Stimulated activated CD8-positive, alpha-beta memory T cell treated with anti-CD3 and anti-CD28 coated beads, Interleukin-4, amount 100 ng/mL, for 24 hours (primary cell): ENCODE data around the gene AVL9.
"Not testable (repeated sequence)": the region's sequence is repeated elsewhere in the genome, so short reads cannot be mapped to it uniquely, and the experiment has no call there.

Experiments used
- DNase-seq: peaks from one replicate; pipeline ENCODE4 v3.0.0-alpha.2; 2020; ENCODE audit warnings: low read depth

AVL9 gene

DNA sequence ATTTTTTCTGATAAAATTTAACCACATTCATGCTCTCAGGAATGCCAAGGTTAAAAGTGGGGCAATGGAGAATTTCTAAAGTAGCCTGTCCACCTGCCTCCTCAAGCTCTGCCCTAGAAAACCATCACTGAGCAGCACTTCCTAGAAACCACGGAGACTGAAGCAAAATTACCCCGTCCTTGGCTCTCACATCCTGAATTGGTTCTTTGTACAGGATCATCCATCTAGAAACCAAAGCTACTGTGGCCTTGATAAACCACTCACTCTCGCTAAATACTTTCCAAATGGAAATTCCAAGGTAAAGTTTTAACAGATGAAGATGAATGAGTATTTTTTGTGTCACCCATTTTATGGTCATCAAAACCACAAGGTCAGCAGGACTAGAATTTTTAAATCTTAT lies 96.6 kb downstream of the AVL9 start:
- DNase-seq, result no peak

DNA sequence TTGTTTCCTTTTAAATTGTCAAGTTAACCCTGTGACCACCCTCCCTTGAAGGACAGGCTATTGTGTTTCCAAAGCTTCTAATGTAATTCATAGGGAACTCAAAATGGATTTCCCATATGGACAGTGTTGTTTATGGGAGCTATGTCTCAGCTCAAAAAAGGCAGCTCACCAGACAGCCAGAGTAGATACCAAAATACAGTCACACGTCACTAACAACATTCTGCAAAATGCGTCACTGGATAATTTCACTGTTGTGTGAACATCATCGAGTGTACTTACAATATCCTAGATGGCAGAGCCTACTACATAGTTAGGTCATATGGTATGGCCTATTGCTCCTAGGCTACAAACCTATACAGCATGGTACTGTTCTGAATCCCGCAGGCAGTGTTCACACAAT lies 97.4 kb downstream of the AVL9 start:
- no peak for DNase-seq

DNA sequence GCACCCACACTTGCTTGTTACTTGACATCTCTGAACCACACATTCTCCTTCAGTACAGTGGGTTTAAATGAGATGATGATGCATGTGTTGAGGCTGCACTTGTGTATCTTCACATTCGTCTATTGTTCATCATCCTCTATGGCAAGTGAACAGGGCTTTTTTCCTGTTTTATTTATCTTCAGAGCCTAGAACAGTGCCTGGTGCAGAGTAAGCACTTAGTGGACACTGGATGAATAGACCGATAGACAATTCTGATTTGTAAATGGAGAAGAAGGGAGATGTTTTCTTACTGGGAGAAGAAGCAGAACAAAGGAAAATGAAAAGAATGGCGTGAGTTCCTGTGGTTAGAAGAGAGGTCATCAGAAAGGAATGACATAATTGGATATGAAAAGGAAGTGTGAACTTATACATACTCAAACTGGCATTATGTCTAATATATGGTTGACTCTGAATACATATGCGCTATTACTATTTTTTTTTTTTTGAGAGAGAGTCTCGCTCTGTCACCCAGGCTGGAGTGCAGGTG lies 99.7 kb downstream of the AVL9 start:
- no peak for DNase-seq

DNA sequence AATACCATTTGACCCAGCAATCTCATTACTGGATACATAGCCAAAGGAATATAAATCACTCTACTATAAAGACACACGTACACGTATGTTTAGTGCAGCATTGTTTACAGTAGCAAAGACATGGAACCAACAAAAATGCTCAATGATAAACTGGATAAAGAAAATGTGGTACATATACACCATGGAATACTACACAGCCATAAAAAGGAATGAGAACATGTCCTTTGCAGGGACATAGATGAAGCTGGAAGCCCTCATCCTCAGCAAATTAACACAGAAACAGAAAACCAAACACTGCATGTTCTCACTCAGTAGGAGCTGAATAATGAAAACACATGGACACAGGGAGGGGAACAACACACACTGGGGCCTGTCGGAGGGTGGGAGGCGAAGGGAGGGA lies 105.9 kb downstream of the AVL9 start:
- DNase-seq, result not testable (repeated sequence)

DNA sequence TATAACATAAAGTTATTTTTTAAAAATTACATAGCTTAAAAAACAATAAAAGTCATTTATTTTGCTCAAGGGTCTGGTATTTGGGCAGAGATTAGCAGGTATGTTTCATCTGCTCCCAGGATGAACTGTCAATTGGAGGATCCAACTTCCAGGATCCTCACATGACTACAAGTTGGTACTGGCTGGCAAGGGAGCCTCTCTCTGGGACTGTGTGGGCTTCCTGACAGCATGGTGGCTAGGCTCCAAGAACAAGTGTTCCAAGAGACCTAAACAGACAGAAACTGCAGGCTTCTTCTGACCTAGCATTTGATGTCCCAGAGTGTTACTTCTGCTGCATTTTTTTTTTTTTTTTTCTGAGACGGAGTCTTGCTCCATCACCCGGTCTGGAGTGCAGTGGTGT lies 107.2 kb downstream of the AVL9 start:
- no peak for DNase-seq

DNA sequence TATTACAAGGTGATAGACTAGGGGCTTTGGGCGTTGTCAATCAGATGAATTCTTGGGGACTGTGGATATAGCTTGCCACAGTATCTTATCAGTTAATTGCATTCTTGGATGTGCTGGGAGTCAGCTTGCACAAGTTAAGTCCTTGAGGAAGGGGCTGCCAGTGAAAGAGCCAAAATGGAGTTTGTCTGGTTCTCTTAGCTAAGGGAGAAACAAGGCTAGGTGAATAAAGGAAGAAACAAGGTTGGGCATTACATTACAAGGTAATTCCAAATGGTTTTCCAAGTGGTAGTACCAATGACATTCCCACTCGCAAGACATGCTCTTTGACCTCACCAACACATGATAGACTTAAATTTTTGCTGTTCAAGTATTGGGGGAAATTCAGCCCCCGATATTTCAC lies 108.2 kb downstream of the AVL9 start:
- DNase-seq, result not testable (repeated sequence)

DNA sequence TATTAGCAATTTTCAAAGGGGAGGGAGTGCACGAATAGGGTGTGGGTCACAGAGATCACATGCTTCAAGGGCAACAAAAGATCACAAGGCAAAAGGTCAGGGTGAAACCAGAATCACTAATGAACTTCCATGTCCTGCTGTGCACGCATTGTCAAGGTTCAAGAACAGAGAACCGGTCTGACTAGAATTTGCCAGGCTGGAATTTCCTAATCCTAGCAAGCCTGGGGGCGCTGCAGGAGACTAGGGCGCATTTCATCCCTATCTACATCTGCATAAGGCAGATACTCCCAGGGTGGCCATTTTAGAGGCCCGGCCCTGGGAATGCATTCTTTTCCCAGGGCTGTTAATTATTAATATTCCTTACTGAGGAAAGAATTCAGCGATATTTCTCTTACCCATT lies 108.8 kb downstream of the AVL9 start:
- DNase-seq, result not testable (repeated sequence)

DNA sequence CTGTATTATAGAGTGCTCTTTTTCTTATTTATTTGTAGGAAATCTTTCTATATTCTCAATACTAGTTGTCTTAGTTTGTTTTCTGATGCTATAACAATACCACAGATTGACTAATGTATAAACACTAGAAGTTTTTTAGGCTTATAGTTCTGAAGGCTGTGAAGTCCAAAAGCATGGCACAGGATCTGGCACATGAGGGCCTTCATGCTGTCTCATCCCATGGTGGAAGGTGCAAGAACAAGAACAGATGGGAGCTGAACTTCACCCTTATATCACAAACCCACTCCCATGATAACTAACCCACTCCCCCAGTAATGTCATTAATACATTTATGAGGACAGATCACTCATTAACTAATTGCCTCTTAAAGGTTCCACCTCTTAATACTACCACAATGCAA lies 109.7 kb downstream of the AVL9 start:
- DNase-seq, result no peak

DNA sequence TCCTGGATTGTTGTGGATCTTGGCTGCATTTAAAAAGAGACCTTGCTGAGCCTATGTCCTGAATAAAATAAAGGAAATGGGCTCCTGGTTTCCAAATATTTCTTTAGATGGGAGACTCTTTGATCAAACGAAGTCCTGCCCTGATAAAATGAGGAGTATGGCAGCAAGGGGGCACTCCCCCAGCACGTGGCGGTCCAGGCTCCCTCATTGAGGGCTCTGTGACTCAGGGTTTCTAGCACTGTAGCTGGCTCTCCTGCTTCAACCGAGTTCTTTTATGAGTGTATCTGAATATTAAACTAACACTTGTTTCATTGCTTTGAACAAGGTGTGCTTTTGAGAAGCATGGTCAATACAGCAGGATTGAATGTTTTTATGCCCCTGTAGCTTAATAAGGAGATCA lies 114.2 kb downstream of the AVL9 start:
- DNase-seq, result no peak

DNA sequence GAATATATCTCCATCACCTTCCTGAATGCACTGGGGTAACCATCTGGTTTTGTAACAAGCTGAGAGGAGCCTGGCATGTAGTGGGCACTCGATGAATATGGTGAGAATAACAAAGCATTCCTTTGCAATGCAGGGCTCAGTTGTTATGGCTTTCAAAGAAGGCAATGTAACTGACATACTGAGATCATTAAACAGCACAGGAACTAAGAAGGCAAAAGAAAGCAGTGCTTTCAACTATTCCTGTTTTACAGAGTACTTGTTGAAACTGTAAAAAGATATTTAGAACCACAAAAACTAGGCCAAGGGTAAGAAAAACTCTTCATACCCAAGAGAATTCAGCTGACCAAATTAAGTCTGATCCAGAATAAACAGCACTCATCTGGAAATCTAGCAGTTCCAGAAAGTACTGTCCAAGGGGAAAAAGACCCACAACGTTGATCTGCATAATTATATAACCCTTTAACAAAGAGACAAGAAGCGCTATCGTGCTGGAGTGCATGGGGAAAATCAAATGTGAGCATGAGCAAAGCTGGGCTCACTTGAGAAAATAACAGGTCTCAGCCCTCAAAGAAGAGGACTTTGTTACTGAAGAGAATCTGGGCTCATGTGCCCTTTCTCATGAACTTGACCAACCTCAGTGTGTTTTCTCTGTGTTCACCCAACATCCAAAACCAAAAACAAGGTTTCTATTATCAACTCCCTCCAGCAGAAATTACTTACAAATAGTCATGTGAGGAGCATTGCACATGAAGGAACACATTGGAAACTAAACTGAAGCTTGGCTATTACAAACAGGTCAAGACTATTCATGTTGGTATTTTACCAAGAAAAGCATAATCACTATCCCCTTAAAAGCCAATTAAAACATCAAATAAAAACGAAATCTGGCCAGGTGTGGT lies 116.2 kb downstream of the AVL9 start:
- no peak for DNase-seq

DNA sequence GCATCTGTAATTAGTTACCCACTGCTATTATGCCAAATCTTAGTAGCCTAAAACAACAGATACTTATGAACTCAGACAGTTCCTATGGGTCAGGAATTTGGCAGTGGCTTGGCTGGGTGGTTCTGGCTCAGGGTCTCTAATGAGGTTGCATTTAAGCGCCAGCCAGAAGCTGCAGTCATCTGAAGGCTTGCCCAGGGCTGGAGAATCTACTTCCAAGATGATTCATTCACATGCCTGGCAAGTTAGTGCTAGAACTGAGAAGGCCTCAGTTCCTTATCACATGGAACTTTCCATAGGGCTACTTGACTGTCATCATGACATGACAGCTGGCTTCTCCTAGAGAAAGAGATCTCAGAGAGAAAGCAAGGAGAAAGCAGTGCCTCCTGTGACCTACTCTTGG lies 121.3 kb downstream of the AVL9 start:
- DNase-seq, result no peak

DNA sequence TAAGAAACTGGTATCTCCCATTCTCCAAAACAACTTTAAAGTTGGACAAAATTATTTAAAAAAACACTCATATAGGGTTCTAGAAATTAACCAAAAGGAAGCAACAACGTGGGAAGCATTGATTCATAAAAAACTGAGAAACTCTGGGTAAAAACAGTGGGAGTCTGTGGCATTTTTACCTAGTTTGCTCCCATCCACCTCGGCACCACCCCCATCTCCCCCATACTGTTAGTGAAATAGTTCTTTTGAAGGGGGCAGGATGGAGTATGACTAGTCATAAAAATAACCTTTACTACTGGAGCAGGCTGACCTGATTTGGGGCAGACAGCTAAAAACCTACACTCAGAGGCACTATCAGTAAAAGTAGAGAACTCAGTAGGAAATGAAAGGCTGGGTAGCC lies 123.2 kb downstream of the AVL9 start:
- no peak for DNase-seq

DNA sequence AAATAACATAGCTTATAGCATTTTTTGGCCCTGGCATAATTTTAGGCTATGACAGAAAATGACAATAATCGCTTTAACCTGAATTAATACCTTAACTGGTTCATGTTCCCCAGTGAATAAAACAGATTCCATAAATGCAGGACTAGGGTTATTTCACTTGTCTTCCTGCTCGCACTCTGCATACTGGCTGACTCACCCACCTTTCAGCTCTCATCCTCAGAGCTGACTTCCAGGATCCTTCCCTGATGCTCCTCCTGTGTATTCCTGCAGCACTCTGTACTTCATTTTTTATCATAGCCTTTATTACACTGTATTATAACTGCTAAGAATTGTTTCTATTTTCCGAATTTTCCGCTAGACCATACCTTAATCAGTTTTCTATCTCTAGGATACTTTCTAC lies 123.7 kb downstream of the AVL9 start:
- no peak for DNase-seq

DNA sequence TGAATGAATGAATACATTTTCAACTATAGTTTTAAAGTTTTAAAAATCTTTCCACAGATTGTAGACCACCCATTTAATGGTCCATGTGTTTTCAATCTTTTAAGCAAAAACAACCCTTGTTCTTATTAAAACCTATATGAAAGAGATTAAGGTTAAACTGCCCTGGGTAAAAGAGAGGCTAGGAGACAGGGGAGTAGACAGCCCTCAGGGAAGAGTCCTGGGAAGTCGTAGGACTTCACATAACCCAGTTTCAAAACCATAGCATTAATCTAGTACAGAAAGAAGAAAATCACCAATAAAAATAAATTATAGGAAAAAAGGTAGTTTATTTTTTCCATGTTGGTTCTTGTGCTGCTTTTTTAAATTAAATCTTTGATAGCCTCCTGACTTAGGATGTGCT lies 124.1 kb downstream of the AVL9 start:
- DNase-seq, result not testable (repeated sequence)

DNA sequence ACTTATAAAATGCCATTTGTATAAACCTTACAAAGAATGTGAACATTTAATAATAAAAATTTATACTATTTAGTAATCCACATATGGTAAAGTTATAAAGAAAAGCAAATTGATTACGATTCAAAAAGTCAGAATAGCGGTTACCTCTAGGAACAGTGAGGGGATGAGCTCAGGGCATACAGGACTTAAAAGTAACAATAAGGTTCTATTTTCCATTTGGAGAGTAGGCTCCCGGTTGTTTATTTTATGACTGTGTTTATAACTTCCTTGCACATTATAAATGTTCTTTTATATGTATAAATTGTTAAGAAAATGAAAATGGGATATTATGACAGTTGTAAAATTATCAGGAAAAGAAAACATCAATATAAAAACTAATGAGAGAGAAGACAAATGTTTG lies 135.7 kb downstream of the AVL9 start:
- DNase-seq, result no peak

DNA sequence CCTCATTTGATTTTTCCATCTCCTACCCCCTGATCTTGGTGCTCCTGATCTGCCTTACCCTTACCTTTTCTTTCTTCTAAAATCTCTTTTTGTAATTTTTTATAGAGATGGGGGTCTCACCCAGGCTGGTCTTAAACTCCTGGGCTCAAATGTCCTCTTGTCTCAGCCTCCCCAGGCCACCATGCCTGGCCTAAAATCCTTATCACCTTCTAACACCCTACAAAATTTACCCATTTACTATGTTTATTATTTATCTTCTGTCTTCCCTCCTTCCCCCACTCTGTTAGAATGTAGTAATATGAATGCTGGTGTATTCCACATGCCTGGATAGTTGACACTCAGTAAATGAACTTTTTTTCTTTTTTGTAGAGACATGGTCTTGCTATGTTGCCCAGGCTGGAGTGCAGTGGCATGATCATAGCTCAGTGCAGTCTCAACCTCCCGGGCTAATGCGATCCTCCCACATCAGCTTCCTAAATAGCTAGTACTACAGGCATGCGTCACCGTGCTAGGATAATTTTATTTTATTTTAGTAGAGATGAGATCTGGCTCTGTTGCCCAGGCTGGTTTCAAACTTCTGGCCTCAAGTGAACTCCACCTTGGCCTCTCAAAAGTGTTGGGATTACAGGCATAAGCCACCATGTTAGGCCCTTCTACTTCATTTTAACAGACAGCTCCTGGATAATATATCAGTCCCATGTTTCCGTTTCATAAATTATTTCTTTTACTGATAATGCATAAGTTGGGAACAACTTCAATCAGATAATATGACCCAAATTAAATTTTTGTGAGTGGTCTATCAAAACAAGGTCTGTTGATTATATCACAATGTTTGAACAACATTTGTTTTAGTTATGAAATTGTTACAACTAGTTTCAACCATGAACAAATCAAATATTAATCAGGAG lies 136.6 kb downstream of the AVL9 start:
- DNase-seq, result not testable (repeated sequence)

DNA sequence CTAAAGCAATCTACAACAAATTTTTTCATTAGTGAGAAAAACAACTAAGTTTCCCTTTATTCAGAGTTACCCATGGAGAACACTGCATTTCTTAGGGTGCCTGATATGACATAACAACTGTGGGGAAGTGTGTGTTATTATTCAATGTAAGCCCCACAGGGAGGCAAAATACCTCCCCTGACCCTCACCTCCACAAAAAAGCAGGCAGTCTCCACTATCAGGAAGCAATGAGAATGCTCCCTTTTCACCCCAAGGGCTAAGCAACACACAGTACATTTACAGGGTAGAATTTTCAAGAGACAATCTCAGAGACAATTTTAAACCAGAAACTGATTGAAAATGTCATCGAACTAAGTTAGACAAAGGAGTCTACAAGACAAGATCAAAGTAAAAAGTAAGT lies 138.2 kb downstream of the AVL9 start:
- DNase-seq, result not testable (repeated sequence)

DNA sequence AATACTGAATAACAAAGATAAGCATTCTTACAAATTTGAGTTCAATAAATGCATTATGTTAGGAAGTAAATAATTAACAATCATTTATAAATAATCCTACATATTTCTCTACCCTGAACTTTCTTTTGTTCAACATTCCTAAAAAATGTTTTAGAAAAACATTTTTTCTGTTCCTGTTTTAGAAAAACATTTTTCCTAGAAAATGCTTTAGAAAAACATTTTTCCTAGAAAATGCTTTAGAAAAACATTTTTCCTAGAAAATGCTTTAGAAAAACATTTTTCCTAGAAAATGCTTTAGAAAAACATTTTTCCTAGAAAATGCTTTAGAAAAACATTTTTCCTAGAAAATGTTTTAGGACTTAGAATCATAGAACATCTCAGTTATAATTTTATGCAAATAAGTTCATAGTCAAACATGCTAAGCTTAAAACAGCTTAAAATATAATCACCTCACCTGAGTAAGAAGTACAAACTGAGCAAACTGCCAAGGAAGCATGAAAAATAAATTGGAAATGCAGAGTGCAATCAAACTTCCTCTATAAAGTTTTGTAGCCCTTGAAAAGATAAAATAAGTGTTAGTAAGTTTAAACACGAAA lies 139.6 kb downstream of the AVL9 start:
- DNase-seq, result not testable (repeated sequence)

DNA sequence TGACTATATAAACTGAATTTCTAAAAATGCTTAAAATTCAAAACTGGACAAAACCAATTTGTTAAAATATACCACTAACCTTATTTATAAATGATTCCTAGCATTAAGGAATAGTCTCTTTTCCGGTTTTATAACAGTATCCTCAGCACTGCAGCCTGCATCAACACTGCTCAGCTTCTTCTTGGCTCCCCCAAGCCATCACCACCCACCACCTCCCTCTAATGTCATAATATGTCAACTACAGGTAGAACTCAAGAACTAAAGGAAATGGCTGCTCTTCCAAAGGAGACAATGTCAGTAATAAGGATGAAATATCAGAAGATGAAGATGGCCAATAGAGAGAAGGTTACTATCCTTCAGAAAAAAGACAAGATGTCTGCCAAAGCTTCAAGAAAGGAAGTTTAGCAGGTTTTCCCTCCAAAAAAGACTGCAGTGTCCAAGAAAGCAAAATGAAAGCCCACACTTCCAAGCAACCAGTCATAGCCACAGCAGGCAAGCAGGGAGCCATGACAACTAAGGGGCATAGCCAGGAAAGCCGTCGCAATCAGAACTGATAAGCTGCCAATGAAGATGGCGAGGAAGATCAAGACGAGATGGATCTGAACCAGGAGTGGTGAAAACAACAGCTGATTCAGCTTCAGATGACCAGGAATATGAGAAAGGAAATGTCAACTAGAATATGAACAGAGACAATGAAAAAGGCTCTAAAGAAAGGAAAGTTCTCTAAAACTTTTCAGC lies 141.6 kb downstream of the AVL9 start:
- not testable (repeated sequence) for DNase-seq

DNA sequence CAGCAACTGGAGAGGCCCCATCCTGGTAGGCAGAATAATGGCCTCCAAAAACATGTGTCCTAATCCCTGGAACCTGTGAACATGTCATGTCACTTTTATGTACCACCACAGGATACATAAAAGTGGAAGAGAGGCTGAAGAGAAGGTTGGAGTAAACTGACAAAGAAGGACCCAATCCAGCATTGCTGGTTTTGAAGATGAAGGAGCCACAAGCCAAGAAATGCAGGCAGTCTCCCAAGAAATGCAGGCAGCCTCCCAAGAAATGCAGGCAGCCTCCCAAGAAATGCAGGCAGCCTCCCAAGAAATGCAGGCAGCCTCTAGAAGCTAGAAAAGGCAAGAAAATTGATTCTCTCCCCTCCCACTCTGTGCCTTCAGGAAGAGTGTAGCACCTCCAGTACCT lies 142.3 kb downstream of the AVL9 start:
- not testable (repeated sequence) for DNase-seq
